PFSK-1 (cell line): ENCODE measurements around the gene STK32B.

ENCODE experiments used
- FOXP2 ChIP-seq: optimal IDR thresholded peaks from 2 replicates; pipeline ENCODE3; 2011; ENCODE audit warnings: borderline replicate concordance, control low read depth, inconsistent platforms; ENCODE audit not compliant: insufficient read depth; ENCODE audit errors: extremely low read length, extremely low read depth
- POLR2AphosphoS5 ChIP-seq: IDR thresholded peaks from 2 replicates; pipeline ENCODE4 v1.6.1; 2012; ENCODE audit warnings: low read depth, mild to moderate bottlenecking, control low read depth, low read length, moderate library complexity
- REST ChIP-seq, 2 experiments: IDR thresholded peaks; 2 replicates each; pipeline versions ENCODE4 v1.6.1 to v1.8.0; 2011 to 2012; ENCODE audit warnings: low read depth in 2 of 2, low read length in 2 of 2, control low read depth in 1 of 2, inconsistent platforms in 1 of 2, mild to moderate bottlenecking in 1 of 2, moderate library complexity in 1 of 2; ENCODE audit not compliant: insufficient read depth in 1 of 2
- SIN3A ChIP-seq: IDR thresholded peaks from 2 replicates; pipeline ENCODE4 v1.6.1; 2012; ENCODE audit warnings: mild to moderate bottlenecking, low read length, moderate library complexity, borderline replicate concordance; ENCODE audit not compliant: insufficient read depth
- TAF1 ChIP-seq: IDR thresholded peaks from 2 replicates; pipeline ENCODE4 v1.6.1; 2012; ENCODE audit warnings: low read length, control low read depth, borderline replicate concordance; ENCODE audit not compliant: insufficient read depth

The STK32B gene

GRCh38 chr4:5026371-5026770 is 24.9 kb upstream of the STK32B start:
- TF ChIP-seq POLR2AphosphoS5 (no peak), TAF1 (no peak), FOXP2 (no peak), REST (IDR thresholded peaks at IDR 0.05; ENCODE audit: insufficient read depth in 1 of 2, low read depth in 2 of 2, low read length in 2 of 2) (no peak), SIN3A (no peak)

GRCh38 chr4:5027346-5027745 is 23.9 kb upstream of the STK32B start:
- TF ChIP-seq POLR2AphosphoS5 (no peak), SIN3A (no peak), FOXP2 (no peak), REST (IDR thresholded peaks at IDR 0.05; ENCODE audit: insufficient read depth in 1 of 2, low read depth in 2 of 2, low read length in 2 of 2) (no peak), TAF1 (no peak)

DNA sequence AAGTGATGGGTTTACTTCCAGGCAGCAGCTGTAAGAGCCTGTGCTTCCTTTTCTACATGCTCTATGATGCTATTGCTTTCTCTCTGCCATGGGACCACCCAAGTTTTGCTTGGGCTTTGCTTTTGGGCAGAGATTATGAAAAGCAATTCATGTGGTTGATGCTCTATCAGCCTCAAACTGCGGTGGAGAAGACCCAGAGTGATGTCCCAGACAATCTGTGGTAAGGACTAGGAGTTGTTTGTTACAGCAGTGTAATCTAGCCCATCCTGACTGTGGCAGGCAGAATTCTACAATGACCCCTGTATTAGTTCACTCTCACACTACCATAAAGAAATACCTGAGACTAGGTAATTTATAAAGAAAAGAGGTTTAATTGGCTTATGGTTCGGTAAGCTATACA is 22.8 kb upstream of the STK32B start:
- no peak for TF ChIP-seq REST (IDR thresholded peaks at IDR 0.05; ENCODE audit: insufficient read depth in 1 of 2, low read depth in 2 of 2, low read length in 2 of 2)
- no peak for TF ChIP-seq TAF1
- no peak for TF ChIP-seq FOXP2
- no peak for TF ChIP-seq SIN3A
- TF ChIP-seq POLR2AphosphoS5 = no peak

GRCh38 chr4:5029447-5029846 is 21.8 kb upstream of the STK32B start:
- TF ChIP-seq FOXP2 (no peak), TAF1 (no peak)

- TF ChIP-seq FOXP2 = no peak
- TF ChIP-seq TAF1 = no peak
- no peak for TF ChIP-seq REST (IDR thresholded peaks at IDR 0.05; ENCODE audit: insufficient read depth in 1 of 2, low read depth in 2 of 2, low read length in 2 of 2)
- TF ChIP-seq SIN3A = no peak
- TF ChIP-seq POLR2AphosphoS5 = no peak
Observed at GRCh38 chr4:5030221-5030620, 21.1 kb upstream of the STK32B start.
